MM.1S (cell line): ENCODE data around the gene KRT4.

ENCODE experiments used
- CTCF ChIP-seq: fragments of 300-600 bp; sonication (generic); IDR thresholded peaks from 2 replicates; pipeline ENCODE4 v1.5.1; 2016; ENCODE audit warnings: antibody characterized with exemption, low read length, mixed read lengths
- EZH2 ChIP-seq: fragments of 300-600 bp; sonication (generic); optimal IDR thresholded peaks from 2 replicates; pipeline ENCODE3; 2017; ENCODE audit warnings: low read depth, mild to moderate bottlenecking, antibody characterized with exemption, low read length, mixed read lengths
- EZH2phosphoT487 ChIP-seq: fragments of 300-600 bp; sonication (generic); IDR thresholded peaks from 2 replicates; pipeline ENCODE4 v1.6.1; 2018; ENCODE audit warnings: antibody characterized with exemption, low read length

- TF ChIP-seq CTCF (no peak), EZH2 (no peak), EZH2phosphoT487 (no peak)
These were observed 1.2 kb upstream of the KRT4 start for GRCh38 chr12:52815161-52815560.
